ENCODE measurements around the gene ACTR2.

- TF ChIP-seq TAF1 (IDR thresholded peaks at IDR 0.05; ENCODE audit: low read depth, low read length): no peak
- TF ChIP-seq POLR2AphosphoS5 (IDR thresholded peaks at IDR 0.05; ENCODE audit: low read depth, low read length): no peak
- no peak for TF ChIP-seq SPI1 (IDR thresholded peaks at IDR 0.05; ENCODE audit: low read depth, low read length)
- TF ChIP-seq POLR2A (IDR thresholded peaks at IDR 0.05; ENCODE audit: low read depth, low read length): no peak
- TF ChIP-seq PAX5 (IDR thresholded peaks at IDR 0.05; ENCODE audit: insufficient read depth, low read length, severe bottlenecking): no peak
These were observed 50.9 kb downstream of the ACTR2 start for GRCh38 chr2:65278531-65278981.

Data from GM12891 (cell line).